ENCODE data around the gene MCUB.

DNA sequence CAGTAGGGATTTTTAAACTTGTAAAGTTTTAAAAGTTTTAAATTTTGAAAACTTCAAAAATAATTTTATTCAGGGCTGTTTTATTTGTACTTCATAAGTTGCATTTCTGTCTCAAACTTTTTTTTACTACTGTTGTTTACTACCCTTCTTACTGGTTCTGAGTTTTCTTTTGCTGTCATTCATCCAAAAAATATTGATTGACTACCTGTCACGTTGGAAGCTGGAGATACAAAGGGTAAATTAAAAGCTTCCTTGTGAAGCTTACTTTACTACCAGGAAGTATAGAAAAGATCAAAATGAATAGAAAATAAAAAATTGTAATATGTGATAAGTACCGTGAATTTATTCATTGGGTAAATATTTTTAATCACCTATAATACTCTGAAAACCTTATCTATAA, 49.4 kb upstream of the MCUB start:
- no peak for TF ChIP-seq POLR2H (tag; IDR thresholded peaks at IDR 0.05; ENCODE audit: low read depth)
- no peak for TF ChIP-seq KDM1A (IDR thresholded peaks at IDR 0.05)
